ENCODE measurements around the gene THADA. TPM values are rescaled to one million over a fixed set of nuclear protein-coding genes. Genes with fewer than 3 reads are reported as not detected.

The THADA gene
- polyA plus RNA-seq, 1 donor (not counting 4 experiments of a cell fraction or from before 2014, with no cell fraction given), result 22.6 TPM

DNA sequence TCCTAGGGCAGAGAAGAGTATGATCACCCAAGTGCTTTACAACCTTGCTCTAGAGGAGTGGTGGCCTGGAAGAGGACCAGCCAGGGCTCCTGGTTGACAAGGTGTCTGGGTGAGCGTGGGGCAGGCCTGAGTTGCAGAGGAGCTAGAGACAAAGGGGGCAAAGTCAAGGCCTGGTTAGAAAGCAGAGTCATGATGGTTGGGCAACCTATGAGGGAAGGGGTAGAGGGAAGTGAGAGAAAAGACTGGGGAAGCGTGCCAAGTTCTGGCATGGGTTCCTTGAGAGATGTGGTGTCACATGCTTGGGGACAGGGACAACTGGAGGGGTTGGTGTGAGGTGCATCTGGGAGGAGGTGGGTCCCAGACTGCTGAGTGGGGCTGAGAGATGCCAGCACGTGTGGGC, 382.9 kb downstream of the THADA start:
- Histone ChIP-seq H3K9me1 (ENCODE audit: control insufficient read depth, extremely low read depth, insufficient read depth, low read length) (no peaks in the 10 kb centered on the region), H3K4me3 (ENCODE audit: control insufficient read depth in 2 of 3, extremely low read depth in 1 of 3, insufficient read depth in 2 of 3, low read depth in 1 of 3, low read length in 3 of 3) (no peak overlapping the region), H4K20me1 (ENCODE audit: control insufficient read depth, extremely low read depth, insufficient read depth, low read length) (no peaks in the 10 kb centered on the region), H3K4me2 (ENCODE audit: control insufficient read depth, extremely low read depth, insufficient read depth, low read depth, low read length) (no peak overlapping the region), H3K9ac (ENCODE audit: control insufficient read depth, extremely low read depth, insufficient read depth, low read length) (no peak overlapping the region), H3K27me3 (ENCODE audit: control insufficient read depth, extremely low read depth, insufficient read depth, low read length) (no peaks in the 10 kb centered on the region), H3K27ac (ENCODE audit: control insufficient read depth, insufficient read depth, low read length) (no peak overlapping the region), H3K9me3 (ENCODE audit: control insufficient read depth, low read depth, low read length) (no peaks in the 10 kb centered on the region), H2AFZ (ENCODE audit: control insufficient read depth, low read length) (no peak overlapping the region), H3K4me1 (ENCODE audit: control insufficient read depth, extremely low read depth, insufficient read depth, low read length) (peaks cover 14% of the 10 kb centered on the region), H3K79me2 (ENCODE audit: control insufficient read depth, insufficient read depth, low read length) (no peaks in the 10 kb centered on the region), H3K36me3 (ENCODE audit: control insufficient read depth in 2 of 2, extremely low read depth in 1 of 2, insufficient read depth in 2 of 2, low read length in 2 of 2) (no peaks in the 10 kb centered on the region)
- DNase-seq (ENCODE audit: low read depth, low spot score) (no peak), FAIRE-seq (no peak)
- dilution Hi-C loops (cut with MboI; ENCODE audit: extremely low pct_ligation_motif_present, low sequenced_read_pairs), result no loop called here
- TF ChIP-seq, protein P1, sequence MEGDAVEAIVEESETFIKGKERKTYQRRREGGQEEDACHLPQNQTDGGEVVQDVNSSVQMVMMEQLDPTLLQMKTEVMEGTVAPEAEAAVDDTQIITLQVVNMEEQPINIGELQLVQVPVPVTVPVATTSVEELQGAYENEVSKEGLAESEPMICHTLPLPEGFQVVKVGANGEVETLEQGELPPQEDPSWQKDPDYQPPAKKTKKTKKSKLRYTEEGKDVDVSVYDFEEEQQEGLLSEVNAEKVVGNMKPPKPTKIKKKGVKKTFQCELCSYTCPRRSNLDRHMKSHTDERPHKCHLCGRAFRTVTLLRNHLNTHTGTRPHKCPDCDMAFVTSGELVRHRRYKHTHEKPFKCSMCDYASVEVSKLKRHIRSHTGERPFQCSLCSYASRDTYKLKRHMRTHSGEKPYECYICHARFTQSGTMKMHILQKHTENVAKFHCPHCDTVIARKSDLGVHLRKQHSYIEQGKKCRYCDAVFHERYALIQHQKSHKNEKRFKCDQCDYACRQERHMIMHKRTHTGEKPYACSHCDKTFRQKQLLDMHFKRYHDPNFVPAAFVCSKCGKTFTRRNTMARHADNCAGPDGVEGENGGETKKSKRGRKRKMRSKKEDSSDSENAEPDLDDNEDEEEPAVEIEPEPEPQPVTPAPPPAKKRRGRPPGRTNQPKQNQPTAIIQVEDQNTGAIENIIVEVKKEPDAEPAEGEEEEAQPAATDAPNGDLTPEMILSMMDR (optimal IDR thresholded peaks at IDR 0.05 in 1 of 3, IDR thresholded peaks at IDR 0.05 in 1 of 3, conservative IDR thresholded peaks at IDR 0.05 in 1 of 3; ENCODE audit: extremely low read depth in 1 of 3, insufficient read depth in 2 of 3, low read length in 3 of 3), result no peak
- TF ChIP-seq EZH2 (IDR thresholded peaks at IDR 0.05; ENCODE audit: low read length), result no peak

DNA sequence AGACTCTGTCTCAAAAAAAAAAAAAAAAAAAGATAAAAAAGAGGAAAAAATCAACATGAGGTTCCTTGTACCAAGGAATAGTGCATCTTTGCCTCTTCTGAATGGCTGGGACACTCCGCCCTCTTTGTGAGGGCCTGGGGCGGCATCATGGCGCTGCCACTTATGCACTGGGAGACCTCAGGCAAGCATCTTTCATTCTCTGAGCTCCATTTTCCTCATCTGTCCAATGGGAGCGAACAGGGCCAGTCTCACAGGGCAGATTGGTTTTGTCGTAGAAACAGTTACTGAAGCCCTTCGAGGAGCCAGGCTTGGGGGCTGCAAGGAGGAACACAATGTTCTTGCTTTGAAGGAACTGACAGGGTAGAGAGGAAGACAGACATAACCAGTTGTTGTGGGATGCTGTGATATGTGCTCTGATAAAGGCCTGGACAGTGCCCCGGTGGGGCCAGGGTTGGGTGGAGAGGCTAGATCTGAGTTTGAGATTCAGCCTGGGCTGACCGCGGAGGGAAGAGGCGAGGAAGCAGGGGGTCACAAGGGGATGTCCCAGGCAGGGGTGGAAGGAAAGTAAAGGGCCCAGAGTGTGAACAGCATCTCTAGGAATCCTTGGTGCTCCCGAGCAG, 383.5 kb downstream of the THADA start:
- H3K36me3 ChIP-seq (ENCODE audit: control insufficient read depth in 2 of 2, extremely low read depth in 1 of 2, insufficient read depth in 2 of 2, low read length in 2 of 2), result no peaks in the 10 kb centered on the region
- dilution Hi-C loops (cut with MboI; ENCODE audit: extremely low pct_ligation_motif_present, low sequenced_read_pairs), result no loop called here
- H3K4me3 ChIP-seq (ENCODE audit: control insufficient read depth in 2 of 3, extremely low read depth in 1 of 3, insufficient read depth in 2 of 3, low read depth in 1 of 3, low read length in 3 of 3), result no peak overlapping the region
- no peak for DNase-seq (ENCODE audit: low read depth, low spot score)
- H4K20me1 ChIP-seq (ENCODE audit: control insufficient read depth, extremely low read depth, insufficient read depth, low read length), result no peaks in the 10 kb centered on the region
- no peaks in the 10 kb centered on the region for H3K27me3 ChIP-seq (ENCODE audit: control insufficient read depth, extremely low read depth, insufficient read depth, low read length)
- no peaks in the 10 kb centered on the region for H3K9me3 ChIP-seq (ENCODE audit: control insufficient read depth, low read depth, low read length)
- no peak overlapping the region for H2AFZ ChIP-seq (ENCODE audit: control insufficient read depth, low read length)
- no peak overlapping the region for H3K9ac ChIP-seq (ENCODE audit: control insufficient read depth, extremely low read depth, insufficient read depth, low read length)
- H3K9me1 ChIP-seq (ENCODE audit: control insufficient read depth, extremely low read depth, insufficient read depth, low read length), result no peaks in the 10 kb centered on the region
- TF ChIP-seq, protein P1 (optimal IDR thresholded peaks at IDR 0.05 in 1 of 3, IDR thresholded peaks at IDR 0.05 in 1 of 3, conservative IDR thresholded peaks at IDR 0.05 in 1 of 3; ENCODE audit: extremely low read depth in 1 of 3, insufficient read depth in 2 of 3, low read length in 3 of 3), result no peak
- TF ChIP-seq EZH2 (IDR thresholded peaks at IDR 0.05; ENCODE audit: low read length), result no peak
- no peak overlapping the region for H3K27ac ChIP-seq (ENCODE audit: control insufficient read depth, insufficient read depth, low read length)
- H3K4me2 ChIP-seq (ENCODE audit: control insufficient read depth, extremely low read depth, insufficient read depth, low read depth, low read length), result no peak overlapping the region
- peaks cover 9% of the 10 kb centered on the region for H3K4me1 ChIP-seq (ENCODE audit: control insufficient read depth, extremely low read depth, insufficient read depth, low read length)
- no peak for FAIRE-seq
- no peaks in the 10 kb centered on the region for H3K79me2 ChIP-seq (ENCODE audit: control insufficient read depth, insufficient read depth, low read length)

Measured in keratinocyte (primary cell).